Measurements from ENCODE around the gene UNC79. TPM values are rescaled to one million over a fixed set of nuclear protein-coding genes. Genes with fewer than 3 reads are reported as not detected.

UNC79 gene
- total RNA-seq, 1 donor from 2014 or later, result 0.25 TPM

DNA sequence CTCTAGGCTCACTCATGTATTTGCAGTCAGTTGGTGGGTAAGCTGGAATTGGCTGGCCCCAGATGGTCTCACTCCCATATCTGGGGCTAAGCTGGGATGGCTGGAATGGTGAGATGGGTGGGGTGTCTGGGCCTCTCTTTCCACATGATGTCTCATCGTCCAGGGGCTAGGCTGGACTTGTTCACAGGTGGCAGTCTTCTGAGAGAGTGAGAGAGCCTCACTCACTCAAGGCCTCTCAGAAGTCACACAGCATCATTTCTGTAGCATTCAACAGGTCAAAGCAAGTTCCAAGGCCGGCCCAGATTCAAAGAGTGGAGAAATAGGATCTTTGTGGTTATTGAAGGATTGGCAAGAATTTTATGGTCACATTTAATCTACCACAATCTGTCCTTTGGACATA lies 102.7 kb downstream of the UNC79 start:
- peaks cover 6% of the 10 kb centered on the region for H3K27me3 ChIP-seq (ENCODE audit: low read depth)
- TF ChIP-seq, protein P1, sequence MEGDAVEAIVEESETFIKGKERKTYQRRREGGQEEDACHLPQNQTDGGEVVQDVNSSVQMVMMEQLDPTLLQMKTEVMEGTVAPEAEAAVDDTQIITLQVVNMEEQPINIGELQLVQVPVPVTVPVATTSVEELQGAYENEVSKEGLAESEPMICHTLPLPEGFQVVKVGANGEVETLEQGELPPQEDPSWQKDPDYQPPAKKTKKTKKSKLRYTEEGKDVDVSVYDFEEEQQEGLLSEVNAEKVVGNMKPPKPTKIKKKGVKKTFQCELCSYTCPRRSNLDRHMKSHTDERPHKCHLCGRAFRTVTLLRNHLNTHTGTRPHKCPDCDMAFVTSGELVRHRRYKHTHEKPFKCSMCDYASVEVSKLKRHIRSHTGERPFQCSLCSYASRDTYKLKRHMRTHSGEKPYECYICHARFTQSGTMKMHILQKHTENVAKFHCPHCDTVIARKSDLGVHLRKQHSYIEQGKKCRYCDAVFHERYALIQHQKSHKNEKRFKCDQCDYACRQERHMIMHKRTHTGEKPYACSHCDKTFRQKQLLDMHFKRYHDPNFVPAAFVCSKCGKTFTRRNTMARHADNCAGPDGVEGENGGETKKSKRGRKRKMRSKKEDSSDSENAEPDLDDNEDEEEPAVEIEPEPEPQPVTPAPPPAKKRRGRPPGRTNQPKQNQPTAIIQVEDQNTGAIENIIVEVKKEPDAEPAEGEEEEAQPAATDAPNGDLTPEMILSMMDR (IDR thresholded peaks at IDR 0.05; ENCODE audit: borderline replicate concordance), result no peak
- no peak overlapping the region for H3K4me3 ChIP-seq
- intact Hi-C loops (cut with micrococcal nuclease), result no loop called here
- H3K27ac ChIP-seq (replicated peaks), result no peak overlapping the region
- no peaks in the 10 kb centered on the region for H3K36me3 ChIP-seq
- no peak for DNase-seq
- H3K9me3 ChIP-seq (replicated peaks), result no peaks in the 10 kb centered on the region
- H3K4me1 ChIP-seq, result no peaks in the 10 kb centered on the region

DNA sequence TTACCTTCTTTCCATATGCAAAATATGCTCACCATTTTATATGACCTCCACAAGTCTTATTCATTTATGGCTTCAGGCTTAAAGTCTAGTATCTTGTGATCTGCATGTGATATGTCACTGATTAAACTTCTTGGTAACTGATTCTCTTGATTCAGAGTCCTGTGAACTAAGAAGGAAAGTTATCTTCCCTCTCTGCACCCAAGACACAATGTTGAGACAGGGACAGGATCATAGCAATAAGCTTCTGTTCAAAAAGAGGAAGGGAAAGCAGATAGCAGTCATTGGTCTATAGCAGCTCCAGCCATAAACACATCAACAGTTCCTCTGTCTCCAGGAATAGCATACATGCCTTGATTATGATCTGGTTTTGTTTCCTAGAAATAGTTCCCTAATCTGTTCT lies 103.1 kb downstream of the UNC79 start:
- H3K27me3 ChIP-seq (ENCODE audit: low read depth), result peaks cover 6% of the 10 kb centered on the region
- H3K4me3 ChIP-seq, result no peak overlapping the region
- H3K4me1 ChIP-seq, result no peaks in the 10 kb centered on the region
- TF ChIP-seq, protein P1 (IDR thresholded peaks at IDR 0.05; ENCODE audit: borderline replicate concordance), result no peak
- no peaks in the 10 kb centered on the region for H3K9me3 ChIP-seq (replicated peaks)
- no peak for DNase-seq
- H3K36me3 ChIP-seq, result no peaks in the 10 kb centered on the region
- H3K27ac ChIP-seq (replicated peaks), result no peak overlapping the region
- intact Hi-C loops (cut with micrococcal nuclease), result no loop called here

DNA sequence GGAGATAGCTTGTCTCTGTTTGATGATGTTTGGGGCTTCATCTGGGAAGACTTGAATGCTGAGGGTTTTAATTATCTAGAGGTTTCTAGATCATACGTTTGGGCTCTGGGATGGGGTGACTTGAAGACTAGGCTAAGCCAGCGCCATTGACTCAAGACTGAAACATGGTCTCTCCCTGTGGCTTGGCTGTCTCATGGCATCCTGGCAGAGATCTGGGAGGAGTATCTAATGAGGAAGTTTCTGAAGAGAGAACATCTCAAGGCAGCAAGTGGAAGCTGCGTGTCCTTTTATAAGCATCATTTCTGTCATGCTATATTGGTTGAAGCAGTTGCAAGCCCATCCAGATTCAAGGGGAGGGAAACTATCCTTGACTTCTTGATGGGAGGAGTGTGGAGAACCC lies 104.8 kb downstream of the UNC79 start:
- Histone ChIP-seq H3K27ac (replicated peaks) (no peak overlapping the region), H3K4me3 (no peak overlapping the region), H3K36me3 (no peaks in the 10 kb centered on the region), H3K9me3 (replicated peaks) (no peaks in the 10 kb centered on the region), H3K27me3 (ENCODE audit: low read depth) (peaks cover 6% of the 10 kb centered on the region), H3K4me1 (no peaks in the 10 kb centered on the region)
- no peak for DNase-seq
- TF ChIP-seq, protein P1 (IDR thresholded peaks at IDR 0.05; ENCODE audit: borderline replicate concordance), result no peak
- intact Hi-C loops (cut with micrococcal nuclease), result no loop called here

DNA sequence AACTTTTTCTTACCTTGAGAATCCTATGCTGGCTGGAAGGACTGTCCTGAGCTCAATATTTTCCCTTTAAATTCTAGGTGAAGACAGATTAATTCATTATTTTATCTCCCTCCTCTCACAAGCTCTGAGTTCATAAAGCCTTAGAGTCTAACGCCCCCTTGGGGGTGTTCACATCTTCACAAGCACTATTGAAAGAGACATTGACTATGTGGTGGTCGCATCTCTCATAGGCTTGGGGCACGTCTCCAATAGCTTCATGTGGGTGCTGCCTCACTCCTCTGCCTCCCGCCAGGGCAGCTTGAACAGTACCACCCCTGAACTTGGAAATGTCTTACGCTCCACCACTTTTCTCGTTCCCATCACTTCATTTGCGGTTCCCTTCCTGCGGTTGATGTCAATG lies 106.2 kb downstream of the UNC79 start:
- no peak for DNase-seq
- TF ChIP-seq, protein P1 (IDR thresholded peaks at IDR 0.05; ENCODE audit: borderline replicate concordance), result no peak
- Histone ChIP-seq H3K27me3 (ENCODE audit: low read depth) (peaks cover 6% of the 10 kb centered on the region), H3K4me1 (no peaks in the 10 kb centered on the region), H3K36me3 (no peaks in the 10 kb centered on the region), H3K9me3 (replicated peaks) (no peaks in the 10 kb centered on the region), H3K4me3 (no peak overlapping the region), H3K27ac (replicated peaks) (no peak overlapping the region)
- intact Hi-C loops (cut with micrococcal nuclease), result no loop called here

DNA sequence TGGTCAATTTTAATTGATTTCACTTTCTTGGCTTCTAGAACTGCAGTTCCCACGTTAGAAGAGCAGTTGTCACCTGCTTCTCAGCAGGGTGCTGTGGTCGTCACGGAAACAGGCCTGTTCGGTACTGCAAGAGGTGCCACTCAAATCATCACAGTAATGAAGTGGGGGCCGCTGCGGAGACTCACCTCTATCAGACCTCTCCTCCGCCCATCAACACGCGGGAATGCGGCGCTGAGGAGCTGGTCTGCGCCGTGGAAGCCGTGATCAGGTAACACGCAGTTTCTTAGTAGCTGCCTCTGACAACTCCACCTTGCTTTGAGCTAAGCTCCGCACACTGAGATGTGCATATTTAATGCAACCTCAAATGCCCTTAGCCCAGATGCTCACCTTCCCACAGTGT lies 107.2 kb downstream of the UNC79 start:
- Histone ChIP-seq H3K27me3 (ENCODE audit: low read depth) (peaks cover 6% of the 10 kb centered on the region), H3K27ac (replicated peaks) (no peak overlapping the region), H3K36me3 (no peaks in the 10 kb centered on the region), H3K4me3 (no peak overlapping the region), H3K9me3 (replicated peaks) (no peaks in the 10 kb centered on the region), H3K4me1 (no peaks in the 10 kb centered on the region)
- no peak for DNase-seq
- intact Hi-C loops (cut with micrococcal nuclease), result no loop called here
- TF ChIP-seq, protein P1 (IDR thresholded peaks at IDR 0.05; ENCODE audit: borderline replicate concordance), result no peak

DNA sequence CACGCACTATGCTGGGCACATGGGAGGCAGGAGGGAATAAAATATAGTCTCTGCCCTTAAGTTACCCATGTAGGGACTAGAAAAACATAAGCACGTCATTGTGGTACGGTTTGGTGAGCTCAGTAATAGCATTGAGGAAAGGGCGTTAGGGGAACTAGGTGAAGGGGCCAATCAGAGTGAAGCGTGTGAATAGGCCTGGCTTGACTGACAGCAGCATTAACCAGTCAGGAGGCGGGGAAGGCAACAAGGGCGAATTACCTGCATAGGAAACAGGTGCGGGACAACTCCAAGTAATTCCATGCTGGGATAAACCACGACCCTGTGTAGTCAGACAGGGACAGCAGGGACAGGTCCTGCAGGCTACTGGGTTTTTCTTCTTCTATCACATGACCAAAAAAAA lies 107.7 kb downstream of the UNC79 start:
- Histone ChIP-seq H3K4me3 (no peak overlapping the region), H3K27ac (replicated peaks) (no peak overlapping the region), H3K4me1 (no peaks in the 10 kb centered on the region), H3K9me3 (replicated peaks) (no peaks in the 10 kb centered on the region), H3K27me3 (ENCODE audit: low read depth) (peaks cover 6% of the 10 kb centered on the region), H3K36me3 (no peaks in the 10 kb centered on the region)
- TF ChIP-seq, protein P1 (IDR thresholded peaks at IDR 0.05; ENCODE audit: borderline replicate concordance), result no peak
- intact Hi-C loops (cut with micrococcal nuclease), result no loop called here
- no peak for DNase-seq

All from left ventricle myocardium inferior (tissue), 1 donor.